ENCODE data around the gene FOXD4L4. TPM values are rescaled to one million over a fixed set of nuclear protein-coding genes. Genes with fewer than 3 reads are reported as not detected.
"Not testable (repeated sequence)": the region's sequence is repeated elsewhere in the genome, so short reads cannot be mapped to it uniquely, and the experiment has no call there.

FOXD4L4 gene
- total RNA-seq, result 0.31 to 0.38 TPM in 2 of 3 replicates, not detected in the other

DNA sequence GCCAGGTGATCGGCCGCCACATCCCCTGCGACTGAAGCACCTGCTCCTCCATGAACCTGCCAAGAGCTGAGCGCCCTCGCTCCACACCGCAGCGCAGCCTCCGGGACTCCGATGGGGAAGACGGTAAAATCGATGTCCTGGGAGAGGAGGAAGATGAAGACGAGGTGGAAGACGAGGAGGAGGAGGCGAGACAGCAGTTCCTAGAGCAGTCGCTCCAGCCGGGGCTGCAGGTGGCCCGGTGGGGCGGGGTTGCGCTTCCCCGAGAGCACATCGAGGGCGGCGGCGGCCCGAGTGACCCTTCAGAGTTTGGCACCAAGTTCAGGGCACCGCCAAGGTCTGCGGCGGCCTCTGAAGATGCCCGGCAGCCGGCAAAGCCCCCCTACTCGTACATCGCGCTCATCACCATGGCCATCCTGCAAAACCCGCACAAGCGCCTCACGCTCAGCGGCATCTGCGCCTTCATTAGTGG, at the start of gene FOXD4L4:
Gene FOXD4L4, plus strand, starts transcription at position 51 of the 469 bp plus-strand sequence. Its CDS starts 0 bp downstream, at position 51.
- not testable (repeated sequence) for H3K4me1 Mint-ChIP-seq; H3K36me3 Mint-ChIP-seq; H3K9me3 Mint-ChIP-seq; H3K27ac Mint-ChIP-seq; DNase-seq (ENCODE audit: low spot score in 2 of 2, unreplicated experiment in 2 of 2); H3K4me3 Mint-ChIP-seq
- H3K27me3 Mint-ChIP-seq (ENCODE audit: low read depth), result peaks cover 19% of the 10 kb centered on the region

DNA sequence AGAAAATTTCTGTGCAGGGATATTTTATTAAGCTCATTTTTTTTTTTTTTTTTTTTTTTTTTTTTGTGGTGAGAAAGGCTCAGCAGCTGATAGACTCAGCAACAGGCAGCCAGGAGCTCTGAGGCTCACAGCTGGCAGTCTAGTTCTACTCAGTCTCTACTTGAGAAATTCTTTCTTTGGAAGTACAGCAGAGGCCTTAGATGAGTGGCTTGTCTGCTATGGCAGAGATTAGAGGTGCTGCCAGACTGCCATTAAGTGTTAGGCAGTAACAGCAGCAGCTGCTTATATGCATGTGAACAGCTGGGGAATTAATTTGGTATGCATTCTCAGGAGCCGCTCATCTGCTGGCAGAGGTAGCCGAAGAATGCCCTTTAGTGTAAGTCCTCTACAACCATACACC, 33.4 kb upstream of the FOXD4L4 start:
- not testable (repeated sequence) for DNase-seq (ENCODE audit: low spot score in 2 of 2, unreplicated experiment in 2 of 2); H3K4me3 Mint-ChIP-seq; H3K9me3 Mint-ChIP-seq; H3K27ac Mint-ChIP-seq; H3K36me3 Mint-ChIP-seq; H3K27me3 Mint-ChIP-seq (ENCODE audit: low read depth); H3K4me1 Mint-ChIP-seq

DNA sequence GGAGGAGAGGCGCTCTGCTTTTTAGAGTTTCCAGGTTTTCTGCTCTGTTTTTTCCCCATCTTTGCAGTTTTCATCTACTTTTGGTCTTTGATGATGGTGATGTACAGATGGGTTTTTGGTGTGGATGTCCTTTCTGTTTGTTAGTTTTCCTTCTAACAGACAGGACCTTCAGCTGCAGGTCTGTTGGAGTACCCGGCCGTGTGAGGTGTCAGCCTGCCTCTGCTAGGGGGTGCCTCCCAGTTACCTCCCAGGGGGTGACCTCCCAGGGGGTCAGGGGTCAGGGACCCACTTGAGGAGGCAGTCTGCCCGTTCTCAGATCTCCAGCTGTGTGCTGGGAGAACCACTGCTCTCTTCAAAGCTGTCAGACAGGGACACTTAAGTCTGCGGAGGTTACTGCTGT, 22.5 kb upstream of the FOXD4L4 start:
- not testable (repeated sequence) for H3K9me3 Mint-ChIP-seq, H3K27ac Mint-ChIP-seq

DNA sequence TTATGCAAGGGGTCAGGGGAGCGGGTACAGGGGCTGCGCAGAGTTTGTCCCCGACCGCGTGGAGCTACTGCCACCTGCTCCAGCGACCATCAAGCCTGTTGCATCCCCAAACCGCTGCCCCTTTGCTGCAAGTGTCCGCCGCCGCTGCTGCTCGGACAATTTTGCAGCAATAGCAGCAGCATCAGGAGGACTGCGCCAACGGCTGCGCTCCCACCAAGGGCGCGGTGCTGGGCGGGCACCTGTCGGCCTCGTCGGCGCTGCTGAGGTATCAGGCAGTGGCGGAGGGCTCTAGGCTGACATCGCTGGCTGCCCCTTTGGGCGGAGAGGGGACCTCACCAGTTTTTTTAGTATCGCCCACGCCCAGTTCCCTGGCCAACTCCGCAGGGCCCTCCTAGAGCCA, 1.2 kb downstream of the FOXD4L4 start:
- DNase-seq (ENCODE audit: low spot score in 2 of 2, unreplicated experiment in 2 of 2); H3K9me3 Mint-ChIP-seq; H3K4me3 Mint-ChIP-seq; H3K36me3 Mint-ChIP-seq; H3K27ac Mint-ChIP-seq; H3K4me1 Mint-ChIP-seq: not testable (repeated sequence)
- H3K27me3 Mint-ChIP-seq (ENCODE audit: low read depth), result peaks cover 19% of the 10 kb centered on the region

More for the DNA sequence above, 22.5 kb upstream of the FOXD4L4 start:
- DNase-seq (ENCODE audit: low spot score in 2 of 2, unreplicated experiment in 2 of 2); H3K27me3 Mint-ChIP-seq (ENCODE audit: low read depth); H3K36me3 Mint-ChIP-seq; H3K4me1 Mint-ChIP-seq; H3K4me3 Mint-ChIP-seq: not testable (repeated sequence)

Other genes with a start within 250 kb of the FOXD4L4 start
- gene ZNG1E, start 61.2 kb upstream of the FOXD4L4 start, total RNA-seq, result 52.4 to 54.7 TPM (median 53.7 TPM) in 3 replicates